SKM-1 (cell line): Measurements from ENCODE around the gene HPCAL1.
A peak's percentile ranks its signal among the peaks of the same experiment; 100 is the strongest.

Experiments used
- DNase-seq: peaks from one replicate; lab custom pipeline; 2025; ENCODE audit not compliant: unreplicated experiment; lab: John Stamatoyannopoulos, UW

The HPCAL1 gene

DNA sequence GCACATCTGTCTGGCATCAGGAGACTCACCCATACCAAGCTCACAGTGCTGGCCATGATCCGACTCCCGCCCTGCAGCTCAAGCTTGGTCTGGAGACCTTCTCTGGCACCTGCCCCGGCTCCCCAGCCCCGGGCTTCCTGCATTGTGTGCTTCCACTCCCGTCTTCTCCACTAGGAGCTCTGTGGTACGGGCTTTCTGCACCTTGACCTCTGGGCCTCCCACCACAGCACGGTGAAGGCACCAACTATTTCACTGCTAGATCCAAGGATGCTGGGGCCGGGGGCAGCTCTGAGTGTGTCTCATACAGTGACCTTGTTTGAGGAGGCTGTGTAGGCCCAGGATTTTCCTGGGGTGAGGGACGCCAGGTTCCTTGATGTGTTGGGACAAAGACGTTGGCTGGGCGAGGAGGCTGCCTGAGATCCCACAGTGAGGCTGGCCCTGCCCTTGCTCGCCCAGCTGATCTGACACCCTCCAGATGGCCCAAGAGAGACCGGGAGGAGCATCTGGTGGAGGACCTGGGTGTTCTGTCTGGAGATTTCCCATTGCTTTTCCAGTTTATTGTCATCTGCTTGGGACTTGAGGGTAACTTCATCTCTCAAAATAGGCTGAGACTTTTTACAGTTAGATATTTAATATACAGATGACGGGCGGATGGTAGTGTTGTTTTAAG lies 64.0 kb downstream of the HPCAL1 start:
- DNase-seq = no peak

DNA sequence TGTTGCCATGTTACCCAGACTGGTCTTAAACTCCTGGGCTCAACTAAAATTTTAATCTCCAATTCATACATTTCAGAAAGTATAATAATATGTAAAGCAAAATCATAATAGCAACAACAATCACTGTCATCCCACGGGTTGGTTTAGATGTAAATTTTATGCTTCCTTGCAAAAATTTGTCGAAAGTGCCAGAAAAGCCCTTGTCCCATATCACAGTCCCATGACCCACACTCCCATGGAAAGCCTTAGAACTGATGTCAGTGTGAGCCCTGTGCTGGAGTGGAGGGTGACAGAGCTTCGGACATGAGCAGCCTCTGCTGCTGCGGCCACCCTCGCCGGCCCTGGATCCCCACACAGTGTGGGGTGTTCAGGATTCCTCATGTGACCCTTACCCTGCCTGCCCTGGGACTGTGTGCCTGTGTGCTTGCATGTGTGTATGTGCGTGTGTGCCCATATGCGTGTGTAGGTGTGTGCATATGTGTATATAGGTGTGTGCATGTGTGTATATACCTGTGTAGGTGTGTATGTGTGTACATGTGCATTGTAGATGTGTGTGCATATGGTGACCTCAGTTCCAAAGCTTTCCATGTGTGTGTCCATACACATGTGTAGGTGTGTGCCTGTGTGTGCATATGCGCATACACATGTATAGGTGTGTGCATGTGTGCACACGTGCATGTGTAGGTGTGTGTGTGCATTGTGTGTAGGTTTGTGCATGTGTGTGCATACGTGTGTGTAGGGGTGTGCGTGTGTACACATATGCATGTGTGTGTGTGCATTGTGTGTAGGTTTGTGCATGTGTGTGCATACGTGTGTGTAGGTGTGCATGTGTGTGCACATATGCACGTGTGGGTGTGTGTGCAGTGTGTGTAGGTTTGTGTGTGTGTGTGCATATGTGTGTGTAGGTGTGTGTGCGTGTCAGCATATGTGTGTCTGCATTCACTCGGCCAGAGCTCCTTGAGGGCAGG lies 65.1 kb downstream of the HPCAL1 start:
- DNase-seq = no peak

DNA sequence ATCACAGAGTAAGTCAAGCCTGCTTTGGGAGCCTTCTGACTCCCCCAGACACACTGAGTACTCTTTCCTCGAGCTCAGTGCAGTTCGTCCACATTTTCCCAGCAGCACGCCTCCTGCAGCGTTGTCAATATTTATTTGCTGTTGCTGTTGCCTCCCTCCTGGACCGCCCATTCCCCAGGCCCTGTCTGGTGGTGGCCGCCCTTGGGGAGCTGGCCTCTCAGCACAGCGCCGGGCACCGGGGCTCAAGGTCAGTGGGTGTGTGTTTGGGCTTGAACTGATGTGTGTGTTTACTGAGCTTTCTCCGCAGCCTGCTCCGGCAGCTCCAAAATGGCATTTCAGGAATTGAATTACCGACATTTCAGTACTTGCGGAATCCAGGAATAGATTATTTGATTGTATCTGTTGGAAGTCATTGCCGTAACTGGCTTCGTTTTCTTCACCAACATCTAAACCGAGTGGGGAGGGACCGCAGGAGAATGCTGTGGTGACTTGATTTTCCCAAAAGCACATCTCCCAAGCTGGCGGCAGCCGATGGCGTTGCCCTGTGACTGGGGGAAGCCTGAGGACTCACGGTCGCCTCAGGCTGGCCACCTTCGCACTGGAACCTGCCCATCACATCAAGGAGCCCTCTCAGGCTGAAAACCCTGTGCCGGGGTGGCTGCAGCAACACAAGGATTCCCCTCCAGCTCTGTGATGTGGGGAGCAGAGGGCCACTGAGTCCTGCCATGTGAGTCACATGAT lies 66.0 kb downstream of the HPCAL1 start:
- DNase-seq = no peak

DNA sequence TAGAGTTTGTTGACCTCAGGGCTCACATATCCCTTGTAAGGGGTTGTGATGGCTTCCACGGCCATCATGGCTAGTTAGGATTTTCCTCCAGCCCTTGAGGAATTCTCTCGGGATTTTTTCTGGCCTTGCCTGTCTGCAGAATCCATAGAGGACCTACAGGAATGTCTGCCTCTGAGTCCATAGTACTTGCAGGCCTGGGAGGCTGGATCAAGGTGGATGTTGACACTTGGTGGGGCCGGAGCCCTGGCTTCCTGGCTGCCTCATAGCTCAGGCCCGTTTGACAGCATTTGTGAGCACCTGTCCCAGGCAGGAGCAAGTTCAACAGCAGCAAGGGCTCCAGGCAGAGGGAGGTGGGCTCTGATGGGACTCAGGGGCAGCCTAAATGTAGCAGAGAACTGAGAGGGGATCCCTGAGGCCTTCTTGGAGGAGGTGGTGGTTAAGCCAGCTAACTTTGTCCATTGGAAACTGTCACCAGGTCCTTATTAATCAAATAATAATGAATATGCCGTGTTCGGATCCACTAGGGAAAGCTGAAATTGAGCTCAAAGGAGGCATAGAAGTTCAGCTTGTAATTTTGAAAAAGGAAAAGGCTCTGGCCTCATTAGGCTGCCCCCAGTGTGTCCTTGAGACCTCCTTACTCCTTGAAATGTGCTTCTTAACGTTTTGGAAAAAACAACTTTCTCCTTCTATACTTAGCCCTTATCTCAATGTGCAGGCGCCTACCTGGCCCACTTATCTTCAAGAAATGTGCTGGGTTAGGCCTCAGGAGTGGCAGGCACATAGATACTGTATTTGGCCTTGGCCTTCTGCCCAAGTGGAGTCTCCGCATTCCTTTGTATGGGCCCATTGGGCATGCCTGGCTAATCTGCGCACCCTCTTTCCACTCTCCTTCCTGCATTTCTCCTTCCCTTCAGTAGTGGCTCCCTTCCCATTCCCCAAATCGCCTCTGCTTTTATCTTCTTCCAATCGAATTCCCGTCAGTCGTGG lies 66.9 kb downstream of the HPCAL1 start:
- no peak for DNase-seq

DNA sequence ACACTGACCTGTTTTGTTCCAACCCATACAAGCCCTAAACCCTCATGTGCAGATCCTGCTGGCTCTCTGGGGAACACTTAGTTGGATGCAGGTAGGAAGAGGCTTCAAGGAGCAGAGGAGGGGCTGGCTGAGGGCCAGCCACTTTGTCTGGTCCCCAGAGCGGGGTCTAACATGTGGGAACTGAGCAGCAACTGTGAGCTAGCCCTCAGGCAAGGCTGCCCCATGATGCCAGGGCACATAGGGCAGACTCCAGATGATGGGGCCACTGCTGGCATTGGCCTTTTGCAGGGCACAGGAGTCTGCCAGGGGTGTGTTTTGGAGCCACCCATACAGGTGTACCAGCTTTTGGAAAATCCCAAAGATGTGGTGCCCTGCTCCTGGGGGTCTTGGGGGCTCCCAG lies 67.7 kb downstream of the HPCAL1 start:
- no peak for DNase-seq

DNA sequence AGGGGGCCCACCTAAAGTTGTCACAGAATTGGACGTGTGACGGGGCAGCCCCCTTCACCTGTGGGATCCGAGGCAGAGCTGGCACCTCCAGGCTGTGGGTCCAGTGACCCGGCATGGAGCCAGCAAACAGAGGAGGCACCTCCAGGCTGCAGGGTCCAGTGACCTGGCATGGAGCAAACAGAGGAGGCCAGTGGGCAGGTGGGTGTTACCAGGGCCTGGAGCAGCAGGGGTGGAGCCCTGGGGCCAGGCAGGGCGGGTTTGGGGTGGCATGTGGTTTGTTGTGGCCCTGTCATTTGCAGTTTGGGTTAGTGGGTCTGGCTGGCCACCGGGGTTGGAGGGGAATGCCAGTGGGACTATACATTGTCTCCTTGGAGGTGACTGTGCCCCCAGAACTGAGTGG lies 68.2 kb downstream of the HPCAL1 start:
- no peak for DNase-seq

DNA sequence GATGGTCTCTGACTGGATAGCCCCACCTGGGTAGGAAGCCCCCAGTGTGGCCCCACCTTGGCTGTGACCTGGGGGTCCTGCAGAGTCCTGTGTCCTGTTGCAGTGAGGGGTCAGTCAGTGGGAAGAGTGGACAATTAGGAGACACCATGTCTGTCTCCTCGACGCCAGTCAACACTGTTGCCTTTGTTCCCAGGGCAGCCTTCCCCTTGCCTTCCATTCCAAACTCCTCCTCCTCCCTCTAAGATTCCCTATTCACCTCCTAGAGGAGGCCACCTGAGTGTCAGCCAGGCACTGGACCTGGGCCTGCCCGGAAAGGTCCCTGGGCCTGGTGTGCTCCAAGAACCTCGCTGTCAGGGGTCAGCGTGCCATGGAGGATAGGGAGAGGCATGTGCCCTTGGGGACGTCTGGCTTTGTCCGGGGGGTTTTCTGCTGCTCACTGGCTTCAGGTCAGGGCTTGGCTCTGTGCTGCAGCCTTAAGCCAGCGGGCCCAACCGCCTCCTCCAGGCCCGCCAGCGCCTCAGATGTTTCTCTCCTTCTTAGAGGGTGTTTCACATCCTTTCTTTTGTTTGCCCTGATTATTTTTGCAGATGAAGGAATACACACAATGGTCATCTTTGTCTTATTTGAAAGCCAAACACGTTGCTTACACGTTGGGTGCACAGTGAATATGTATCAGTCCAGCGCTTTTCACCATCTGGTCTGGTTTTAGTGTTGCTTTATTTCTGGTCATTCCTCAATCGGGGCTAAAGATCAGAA lies 68.9 kb downstream of the HPCAL1 start:
- no peak for DNase-seq

DNA sequence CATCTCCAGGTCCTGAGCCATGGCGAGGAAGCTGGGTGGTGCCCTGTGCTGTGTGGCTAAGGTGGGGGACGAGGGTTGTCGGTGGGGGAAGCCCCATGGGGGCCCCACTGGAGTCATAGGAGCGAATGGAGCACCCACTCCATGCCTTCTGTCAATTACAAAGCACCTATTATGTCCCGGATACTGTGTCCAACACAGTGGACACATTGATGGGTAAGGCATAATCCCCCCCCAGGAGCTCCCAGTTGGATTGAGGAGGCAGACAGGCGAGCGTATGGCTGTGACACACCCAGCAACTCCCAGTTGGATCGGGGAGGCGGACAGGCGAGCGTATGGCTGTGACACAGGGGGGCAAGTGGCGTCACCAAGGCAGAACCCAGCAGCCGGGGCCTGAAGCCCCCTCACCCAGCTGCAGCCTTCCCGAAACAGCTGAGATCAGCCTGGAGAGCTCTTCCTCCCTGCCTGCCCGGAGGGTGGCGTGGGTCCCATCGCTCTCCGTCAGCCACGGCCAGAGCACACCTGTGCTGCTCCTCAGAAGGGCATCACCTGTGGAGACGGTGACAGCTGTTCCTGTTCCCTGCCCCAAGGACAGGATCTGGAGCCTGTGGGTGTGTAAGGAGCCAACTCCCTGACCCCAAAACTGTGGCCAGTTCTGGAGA lies 69.6 kb downstream of the HPCAL1 start:
- DNase-seq = no peak

DNA sequence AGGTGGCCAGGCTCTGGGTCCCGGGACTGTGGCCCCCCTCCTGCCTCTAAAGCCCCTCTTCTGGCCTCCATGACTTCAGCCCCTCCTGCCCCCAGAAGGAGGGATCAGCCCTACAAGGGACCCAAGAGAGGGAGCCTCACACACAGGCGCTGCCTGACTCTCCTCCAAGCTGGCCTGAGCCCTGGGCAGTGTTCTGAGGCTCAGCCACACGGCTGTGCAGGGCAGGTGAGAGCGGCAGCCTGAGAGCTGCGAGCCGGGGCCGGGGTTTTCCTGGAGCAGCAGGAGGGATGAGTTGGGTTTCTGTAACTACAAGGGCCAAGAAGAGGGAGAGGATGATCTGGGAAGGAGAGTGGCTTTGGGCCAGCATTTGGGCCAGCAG lies 70.1 kb downstream of the HPCAL1 start:
- no peak for DNase-seq

DNA sequence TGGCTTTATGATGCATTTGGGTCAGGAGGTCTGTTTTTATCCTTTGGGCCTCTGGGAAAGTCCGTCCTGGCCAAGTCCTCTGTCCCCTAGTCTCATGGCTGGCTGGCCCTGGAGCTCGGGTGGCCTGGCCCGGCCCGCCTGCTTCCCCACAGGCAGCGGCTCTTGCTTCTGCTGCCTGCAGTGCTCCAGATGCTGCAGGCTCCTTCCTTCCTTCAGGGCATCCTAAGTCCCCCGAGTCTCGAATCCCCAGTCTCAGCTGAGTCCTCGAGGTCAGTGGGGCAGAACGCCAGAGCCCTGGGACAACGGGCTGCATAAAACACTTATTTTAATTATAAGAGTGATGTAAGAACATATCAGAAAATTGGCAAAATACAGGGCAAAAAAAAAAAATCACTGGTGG lies 71.2 kb downstream of the HPCAL1 start:
- no peak for DNase-seq

DNA sequence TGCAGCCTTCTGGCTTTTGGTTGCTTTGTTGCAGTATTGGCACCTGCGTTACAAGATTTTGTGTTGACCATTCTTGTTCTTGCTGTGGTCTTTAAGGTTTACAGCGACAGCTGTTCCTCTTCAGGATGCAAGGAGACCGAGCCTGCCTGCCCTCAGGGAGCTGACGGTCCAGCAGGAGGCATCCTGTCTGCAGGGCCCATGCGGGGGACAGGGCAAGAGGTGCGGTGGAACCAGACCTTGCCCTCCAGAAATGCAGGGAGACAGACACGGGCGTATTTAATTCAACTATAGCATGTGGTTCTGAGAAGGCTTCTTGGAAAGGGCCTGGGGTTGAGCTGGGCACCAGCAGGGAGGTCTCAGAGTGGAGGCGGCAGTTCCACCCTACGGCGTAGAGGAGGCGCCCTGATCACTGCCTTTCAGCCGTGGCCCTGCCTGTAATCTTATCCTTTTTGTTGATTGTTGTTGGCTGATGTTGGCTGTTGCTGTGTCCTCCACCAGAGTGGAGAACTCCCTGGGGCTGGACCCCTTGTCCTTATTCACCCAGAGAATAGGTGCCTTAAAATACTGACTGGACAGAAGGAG lies 71.7 kb downstream of the HPCAL1 start:
- DNase-seq = no peak

DNA sequence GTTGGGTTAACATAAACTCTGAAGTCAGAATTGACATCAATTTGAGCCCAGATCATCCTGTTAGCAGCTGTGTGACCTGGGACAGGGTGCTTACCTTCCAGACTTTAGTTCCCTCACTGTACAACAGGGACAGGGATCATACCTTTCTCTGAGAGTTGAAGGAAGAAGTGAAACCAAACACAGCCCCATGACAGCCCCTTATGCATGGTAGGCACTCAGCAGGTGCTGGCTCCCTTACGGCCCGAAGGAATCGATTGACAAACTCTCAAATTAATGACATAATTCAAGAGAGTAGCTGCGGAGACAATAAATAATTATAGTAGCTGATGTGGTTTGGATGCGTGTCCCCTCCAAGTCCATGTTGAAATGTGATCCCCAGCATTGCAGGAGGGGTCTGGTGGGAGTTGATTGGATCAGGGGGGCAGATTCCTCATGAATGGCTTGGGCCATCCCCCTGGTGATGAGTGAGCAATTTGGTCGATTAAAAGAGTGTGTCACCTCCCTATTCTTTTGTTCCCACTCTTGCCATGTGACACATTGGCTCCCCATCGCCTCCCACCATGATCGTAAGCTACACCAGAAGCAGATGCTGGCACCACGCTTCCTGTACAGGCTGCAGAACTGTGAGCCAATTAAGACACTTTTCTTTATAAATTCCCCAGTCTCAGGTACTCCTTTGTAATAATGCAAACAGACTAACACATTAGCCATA lies 73.0 kb downstream of the HPCAL1 start:
- DNase-seq = no peak

DNA sequence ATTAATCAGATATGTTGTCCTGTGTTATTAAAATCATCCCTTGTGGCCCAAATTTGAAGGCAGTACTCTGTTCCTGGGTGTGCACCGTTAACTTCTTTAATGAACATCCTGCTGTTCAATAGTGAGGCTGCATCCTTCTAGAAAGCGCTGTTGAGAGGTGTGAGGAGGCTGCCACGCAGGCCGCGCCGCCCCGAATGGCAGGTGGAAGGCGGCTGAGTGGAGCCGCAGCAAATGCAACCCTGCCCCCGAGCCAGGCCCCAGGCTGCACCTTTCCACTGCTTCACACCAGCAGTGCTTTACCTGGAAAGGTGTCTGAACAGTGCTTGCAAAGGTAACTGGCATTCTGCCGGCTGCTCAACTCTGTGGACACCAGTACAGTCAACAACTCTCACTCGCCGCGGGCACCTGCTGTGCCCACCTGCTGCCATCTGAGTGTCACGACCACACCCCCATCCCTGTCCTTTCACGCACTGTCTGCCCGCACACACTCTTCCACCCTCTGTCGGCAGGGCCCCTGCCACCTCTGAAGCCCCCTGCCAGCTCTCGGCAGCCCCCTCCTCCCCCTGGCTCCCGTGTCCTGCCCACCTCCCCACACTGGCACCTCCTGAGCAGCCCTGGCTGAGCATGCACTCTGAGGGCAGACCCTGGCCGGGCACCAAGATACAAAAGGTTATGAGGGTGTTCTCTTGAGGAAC lies 74.5 kb downstream of the HPCAL1 start:
- DNase-seq = no peak

DNA sequence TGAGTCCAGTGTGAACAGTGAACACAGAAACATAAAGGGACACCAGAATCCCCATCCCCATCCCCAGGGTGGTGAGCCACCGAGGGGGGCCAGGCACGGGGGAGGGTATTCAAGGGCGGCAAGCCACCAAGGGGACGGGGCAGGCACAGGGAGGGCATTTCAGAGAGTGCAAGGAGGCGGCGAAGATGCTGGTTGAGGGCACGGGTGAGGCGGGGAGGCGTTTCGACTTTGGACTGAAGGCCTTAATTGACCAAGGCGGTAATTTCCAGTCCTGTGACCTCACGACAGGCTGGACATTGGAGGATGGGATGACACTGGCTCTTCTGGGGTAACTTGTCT lies 75.0 kb downstream of the HPCAL1 start:
- no peak for DNase-seq

DNA sequence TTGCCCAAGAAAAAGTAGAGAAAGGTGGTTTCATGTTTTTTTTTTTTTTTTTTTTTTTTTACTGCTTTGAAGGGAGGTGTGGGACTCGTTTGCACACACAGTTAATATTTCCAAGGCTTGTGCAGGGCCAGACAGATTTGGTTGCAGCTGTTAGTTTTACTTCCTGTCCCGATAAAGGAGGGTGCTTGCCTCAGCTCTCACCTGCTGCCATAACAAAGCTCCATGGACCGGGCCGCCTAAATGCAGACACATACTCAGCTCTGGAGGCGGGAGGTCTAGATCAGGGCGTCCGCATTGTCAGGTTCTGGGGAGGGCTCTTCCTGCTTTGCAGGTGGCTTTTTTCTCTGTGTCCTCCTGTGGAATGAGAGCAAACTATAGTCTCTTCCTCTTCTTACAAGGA lies 75.5 kb downstream of the HPCAL1 start:
- no peak for DNase-seq

DNA sequence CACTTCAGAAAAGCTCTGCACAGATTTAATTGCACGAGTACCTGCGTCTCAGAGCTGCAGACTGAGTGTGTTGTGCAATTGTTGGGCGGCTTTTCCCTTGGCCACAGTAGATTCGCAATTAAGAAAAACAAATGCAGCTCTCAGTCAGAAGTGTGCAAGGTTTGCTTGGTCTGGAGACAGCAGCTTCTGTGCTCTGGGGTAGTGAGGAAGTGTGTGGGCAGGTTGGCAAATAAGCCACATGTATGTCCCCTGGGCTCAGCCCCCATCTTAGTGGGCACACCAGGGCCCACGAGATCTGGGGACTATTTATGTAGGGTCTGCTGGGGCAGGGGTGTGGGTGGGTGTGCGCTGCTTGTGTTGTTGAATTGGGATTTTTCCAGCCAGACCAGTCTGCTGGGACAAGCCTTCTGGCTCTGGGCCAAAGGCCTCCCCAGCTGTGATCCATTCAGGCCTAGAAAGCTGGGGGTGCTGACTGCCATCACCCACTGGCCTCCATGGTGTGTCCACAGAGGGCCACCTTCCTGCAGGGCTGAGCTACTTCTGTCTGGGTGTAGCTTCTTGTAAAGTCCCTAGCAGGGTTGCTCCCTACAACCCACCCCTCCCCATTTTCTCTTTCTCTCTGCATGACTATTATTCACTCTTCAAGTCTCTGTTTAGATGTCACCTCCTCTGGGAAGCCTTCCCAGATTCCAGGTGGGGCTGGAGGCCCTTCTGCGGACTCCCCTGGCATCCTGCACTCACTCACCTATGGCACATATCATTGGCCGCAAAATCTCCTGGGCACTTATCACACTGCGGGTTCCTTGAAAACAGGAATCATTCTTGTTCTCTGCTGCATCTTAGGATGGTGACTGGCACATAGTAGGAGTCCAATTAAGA lies 77.6 kb downstream of the HPCAL1 start:
- peak; percentile 49 for DNase-seq

DNA sequence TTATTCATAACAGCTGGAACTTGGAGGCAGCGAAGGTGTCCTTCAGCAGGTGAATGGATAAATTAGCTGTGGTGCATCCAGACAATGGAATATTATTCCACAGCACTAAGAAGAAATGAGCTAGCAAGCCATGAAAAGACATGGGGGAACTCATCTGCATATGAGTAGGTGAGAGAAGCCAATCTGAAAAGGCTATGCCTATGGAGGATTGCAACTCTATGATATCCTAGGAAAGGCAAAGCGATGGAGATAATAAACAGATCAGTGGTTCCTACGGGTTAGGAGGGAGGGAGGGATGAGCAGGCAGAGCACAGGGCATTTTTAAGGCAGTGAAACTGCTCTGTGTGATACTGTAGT lies 79.3 kb downstream of the HPCAL1 start:
- DNase-seq = no peak
